GM12891 (cell line): ENCODE results near the gene ANTXR2.
"Not testable (repeated sequence)": the region's sequence is repeated elsewhere in the genome, so short reads cannot be mapped to it uniquely, and the experiment has no call there.

Source experiments
- DNase-seq: peaks from one replicate; pipeline ENCODE4 v3.0.0; 2011; ENCODE audit warnings: low spot score; ENCODE audit not compliant: insufficient read length
- FAIRE-seq: peaks from 2 replicates; lab custom pipeline; 2011; peaks lifted over from hg19 to GRCh38; lab: Jason Lieb, UNC
- PAX5 ChIP-seq: IDR thresholded peaks from 2 replicates; pipeline ENCODE4 v1.6.1; 2011; ENCODE audit warnings: low read length, moderate library complexity, mild to moderate bottlenecking; ENCODE audit not compliant: insufficient read depth, severe bottlenecking
- POLR2A ChIP-seq: IDR thresholded peaks from 2 replicates; pipeline ENCODE4 v1.6.1; 2011; ENCODE audit warnings: low read depth, low read length, control low read depth
- POLR2AphosphoS5 ChIP-seq: IDR thresholded peaks from 2 replicates; pipeline ENCODE4 v1.6.1; 2011; ENCODE audit warnings: low read depth, low read length, control low read depth
- POU2F2 ChIP-seq: IDR thresholded peaks from 2 replicates; pipeline ENCODE4 v1.6.1; 2011; ENCODE audit warnings: low read depth, mild to moderate bottlenecking, control low read depth, low read length, moderate library complexity
- SPI1 ChIP-seq: IDR thresholded peaks from 2 replicates; pipeline ENCODE4 v1.6.1; 2011; ENCODE audit warnings: low read depth, low read length, control low read depth
- TAF1 ChIP-seq: IDR thresholded peaks from 2 replicates; pipeline ENCODE4 v1.6.1; 2011; ENCODE audit warnings: low read depth, low read length, control low read depth

ANTXR2 gene

GRCh38 chr4:79998201-79998600 is 74.8 kb downstream of the ANTXR2 start:
- FAIRE-seq (no peak), DNase-seq (no peak)
- TF ChIP-seq SPI1 (no peak), TAF1 (no peak), POLR2A (no peak), POLR2AphosphoS5 (no peak), PAX5 (no peak), POU2F2 (no peak)

- FAIRE-seq (no peak), DNase-seq (no peak)
- TF ChIP-seq POU2F2 (no peak), SPI1 (no peak), TAF1 (no peak), POLR2A (no peak), POLR2AphosphoS5 (no peak), PAX5 (no peak)
These were observed 76.2 kb downstream of the ANTXR2 start for GRCh38 chr4:79996851-79997250.

GRCh38 chr4:79993476-79993875 is 79.6 kb downstream of the ANTXR2 start:
- FAIRE-seq: no peak
- TF ChIP-seq POLR2AphosphoS5 (no peak), POU2F2 (no peak), POLR2A (no peak), SPI1 (no peak), PAX5 (no peak), TAF1 (no peak)
- no peak for DNase-seq

- TF ChIP-seq POLR2AphosphoS5 (no peak), PAX5 (no peak), TAF1 (no peak), SPI1 (no peak), POU2F2 (no peak), POLR2A (no peak)
- DNase-seq: no peak
- FAIRE-seq: no peak
These were observed 81.4 kb downstream of the ANTXR2 start for GRCh38 chr4:79991601-79992000.

GRCh38 chr4:79991100-79991499 is 81.9 kb downstream of the ANTXR2 start:
- FAIRE-seq, DNase-seq: not testable (repeated sequence)

GRCh38 chr4:79987401-79987800 is 85.6 kb downstream of the ANTXR2 start:
- DNase-seq: no peak
- TF ChIP-seq POLR2AphosphoS5 (no peak), POLR2A (no peak), PAX5 (no peak), POU2F2 (no peak), TAF1 (no peak), SPI1 (no peak)
- FAIRE-seq: no peak

GRCh38 chr4:79983431-79983830 is 89.6 kb downstream of the ANTXR2 start:
- DNase-seq: no peak
- TF ChIP-seq SPI1: no peak
- no peak for FAIRE-seq

GRCh38 chr4:79982601-79983322 is 90.3 kb downstream of the ANTXR2 start:
- FAIRE-seq (no peak), DNase-seq (no peak)
- TF ChIP-seq SPI1: no peak
- TF ChIP-seq POLR2A: no peak
- TF ChIP-seq PAX5: no peak

GRCh38 chr4:79980448-79980847 is 92.6 kb downstream of the ANTXR2 start:
- FAIRE-seq (no peak), DNase-seq (no peak)

GRCh38 chr4:79979785-79980437 is 93.1 kb downstream of the ANTXR2 start:
- DNase-seq (no peak), FAIRE-seq (no peak)
- no peak for TF ChIP-seq POLR2A
- TF ChIP-seq SPI1: no peak
- TF ChIP-seq TAF1: no peak
- TF ChIP-seq POU2F2: no peak
- no peak for TF ChIP-seq POLR2AphosphoS5
- TF ChIP-seq PAX5: no peak

More at GRCh38 chr4:79980448-79980847, 92.6 kb downstream of the ANTXR2 start:
- TF ChIP-seq POLR2AphosphoS5 (no peak), PAX5 (no peak), POU2F2 (no peak), POLR2A (no peak), TAF1 (no peak), SPI1 (no peak)
